Right ventricle myocardium inferior (tissue), 1 donor: ENCODE results near the gene MRPS18A. TPM values are rescaled to one million over a fixed set of nuclear protein-coding genes. Genes with fewer than 3 reads are reported as not detected.
"Not testable (repeated sequence)": the region's sequence is repeated elsewhere in the genome, so short reads cannot be mapped to it uniquely, and the experiment has no call there.

Experiments used
- ATAC-seq: fragments of 200-7000 bp; cut with Tn5 transposase; one replicate; pipeline ENCODE4 v1.9.1; 2020; ENCODE audit warnings: mild to moderate bottlenecking, moderate library complexity
- DNase-seq: peaks from one replicate; pipeline ENCODE4 v3.0.0; 2021; ENCODE audit errors: missing footprints
- intact Hi-C: fragments of 100-400 bp; cut with DNase I; formaldehyde crosslinking; loops from one replicate; pipeline ENCODE4 v1.11.0; 2022
- total RNA-seq: library from RNA; stranded (reverse); fragmentation: NEBNext Ultra II Directional; extraction: Animal tissue kit (Norgen Biotek cat#: 25700); gene quantifications from one replicate; pipeline ENCODE4 v1.2.1, GENCODE V29; 2021
- donor health status: DM: no; HTN: yes; CAD: no; lungs with severe emphysema.

Gene MRPS18A
- total RNA-seq, 1 donor from 2014 or later, result 43.1 TPM

GRCh38 chr6:43662948-43663347 lies 24.6 kb downstream of the MRPS18A start:
- ATAC-seq, intact Hi-C loops, DNase-seq: not testable (repeated sequence)

GRCh38 chr6:43658161-43658560 lies 29.4 kb downstream of the MRPS18A start:
- DNase-seq (no peak), ATAC-seq (no peak)
- intact Hi-C loops, result no loop called here

DNA sequence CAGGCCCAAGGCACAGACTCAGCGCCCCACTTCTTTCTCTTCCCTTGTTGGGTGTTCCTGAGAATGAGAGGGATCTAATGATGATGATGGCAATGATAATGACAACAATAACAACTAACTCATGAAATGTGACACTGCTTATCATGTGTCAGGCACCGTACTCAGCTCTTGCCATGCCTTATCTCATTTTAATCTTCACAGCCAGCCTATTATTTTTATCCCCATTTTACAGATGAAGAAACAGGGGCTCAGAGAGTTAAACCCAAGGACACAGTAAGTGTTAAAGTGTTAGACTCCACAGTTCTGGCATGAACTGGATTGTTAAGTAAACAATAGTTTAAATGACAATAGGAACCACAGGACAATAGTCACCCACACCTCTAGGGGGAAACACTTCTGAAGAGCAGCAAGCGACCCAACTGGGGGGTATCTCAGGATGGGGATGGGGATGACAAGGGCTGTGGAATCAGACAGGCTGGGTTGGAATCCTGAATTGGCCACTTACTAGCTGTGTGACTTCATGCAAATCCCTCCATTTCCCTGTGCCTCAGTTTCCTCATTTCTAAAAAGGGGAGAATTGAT lies 30.3 kb downstream of the MRPS18A start:
- ATAC-seq (no peak), DNase-seq (no peak)
- intact Hi-C loops, result no loop called here

DNA sequence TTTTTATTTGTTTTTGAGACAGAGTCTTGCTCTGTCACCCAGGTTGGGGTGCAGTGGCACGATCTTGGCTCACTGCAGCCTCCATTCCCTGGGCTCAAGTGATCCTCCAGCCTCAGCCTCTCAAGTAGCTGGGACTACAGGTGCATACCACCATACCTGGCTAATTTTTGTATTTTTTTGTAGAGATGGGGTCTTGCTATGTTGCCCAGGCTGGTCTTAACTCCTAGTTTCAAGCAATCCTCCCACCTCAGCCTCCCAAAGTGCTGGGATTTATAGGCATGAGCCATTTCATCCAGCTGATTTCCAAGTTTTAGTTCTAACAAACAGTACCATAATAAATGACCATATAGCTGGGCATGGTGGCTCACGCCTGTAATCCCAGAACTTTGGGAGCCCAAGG lies 34.8 kb downstream of the MRPS18A start:
- ATAC-seq, DNase-seq, intact Hi-C loops: not testable (repeated sequence)

- ATAC-seq, result no peak
- intact Hi-C loops, result no loop called here
Observed at GRCh38 chr6:43648248-43648647, 39.3 kb downstream of the MRPS18A start.

DNA sequence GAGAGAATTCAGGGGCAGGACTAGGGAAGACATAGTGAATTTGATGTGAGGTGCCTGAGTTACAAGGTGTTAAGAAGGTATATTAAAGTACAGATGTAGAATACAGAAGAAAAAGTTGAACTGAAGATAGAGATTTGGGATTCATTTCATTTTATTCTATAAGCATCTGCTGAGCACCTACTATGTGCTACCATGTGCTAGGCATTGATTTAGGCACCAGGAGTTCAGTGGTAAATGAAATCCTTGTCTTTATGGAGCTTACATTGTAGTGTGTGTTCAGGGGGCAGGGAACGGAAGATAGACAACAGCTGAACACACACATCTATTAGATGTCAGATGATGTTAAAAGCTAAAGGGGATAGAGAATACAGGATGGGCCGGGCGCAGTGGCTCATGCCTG lies 40.0 kb downstream of the MRPS18A start:
- ATAC-seq, result no peak

More at GRCh38 chr6:43648248-43648647, 39.3 kb downstream of the MRPS18A start:
- no peak for DNase-seq

GRCh38 chr6:43645613-43645964 lies 42.0 kb downstream of the MRPS18A start:
- DNase-seq, result no peak
- peak; percentile 14 for ATAC-seq
- intact Hi-C loops, result no loop called here

More for the DNA sequence above, 40.0 kb downstream of the MRPS18A start:
- intact Hi-C loops, result no loop called here
- DNase-seq, result no peak

- DNase-seq, result peak; percentile 86
- peak; percentile 78 for ATAC-seq
- intact Hi-C loops, result no loop called here
Observed at GRCh38 chr6:43644940-43645612, 42.5 kb downstream of the MRPS18A start, which contains the start of gene RSPH9. Gene RSPH9, plus strand, starts transcription at chr6:43645036. Its CDS starts 63 bp downstream, at chr6:43645099.

DNA sequence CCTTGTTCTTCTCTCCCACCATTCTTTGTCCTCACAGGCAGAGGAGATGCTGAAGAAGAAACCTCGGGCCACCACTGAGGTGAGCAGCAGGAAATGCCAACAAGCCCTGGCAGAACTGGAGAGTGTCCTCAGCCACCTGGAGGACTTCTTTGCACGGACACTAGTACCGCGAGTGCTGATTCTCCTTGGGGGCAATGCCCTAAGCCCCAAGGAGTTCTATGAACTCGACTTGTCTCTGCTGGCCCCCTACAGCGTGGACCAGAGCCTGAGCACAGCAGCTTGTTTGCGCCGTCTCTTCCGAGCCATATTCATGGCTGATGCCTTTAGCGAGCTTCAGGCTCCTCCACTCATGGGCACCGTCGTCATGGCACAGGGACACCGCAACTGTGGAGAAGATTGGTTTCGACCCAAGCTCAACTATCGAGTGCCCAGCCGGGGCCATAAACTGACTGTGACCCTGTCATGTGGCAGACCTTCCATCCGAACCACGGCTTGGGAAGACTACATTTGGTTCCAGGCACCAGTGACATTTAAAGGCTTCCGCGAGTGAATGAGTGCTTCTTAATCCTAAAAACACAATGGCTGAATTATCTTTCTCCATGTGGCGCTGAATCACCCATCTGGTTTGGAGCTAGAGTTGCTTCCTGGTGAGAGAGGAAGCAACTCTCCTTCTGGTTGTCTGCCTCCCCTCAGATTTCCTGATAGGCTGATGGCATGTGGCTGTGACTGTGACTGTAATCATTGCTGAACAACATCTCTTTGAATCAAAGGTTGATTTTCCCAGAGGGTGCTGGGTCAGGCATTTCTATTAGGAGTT lies 47.4 kb downstream of the MRPS18A start:
- ATAC-seq, result no peak
- intact Hi-C loops, result no loop called here

GRCh38 chr6:43636308-43636659 lies 51.3 kb downstream of the MRPS18A start:
- ATAC-seq (no peak), DNase-seq (no peak)
- intact Hi-C loops, result no loop called here

More for the DNA sequence above, 47.4 kb downstream of the MRPS18A start:
- DNase-seq, result no peak

- DNase-seq, result peak; percentile 94
- intact Hi-C loops, result no loop called here
- ATAC-seq, result peak; percentile 90
Observed at GRCh38 chr6:43635387-43636307, 51.9 kb downstream of the MRPS18A start, which contains the start of gene MAD2L1BP. Gene MAD2L1BP, plus strand, starts transcription at chr6:43635840. Its CDS starts 36 bp downstream, at chr6:43635876.

GRCh38 chr6:43634702-43635303 lies 52.8 kb downstream of the MRPS18A start:
- intact Hi-C loops, result no loop called here
- DNase-seq (no peak), ATAC-seq (no peak)

DNA sequence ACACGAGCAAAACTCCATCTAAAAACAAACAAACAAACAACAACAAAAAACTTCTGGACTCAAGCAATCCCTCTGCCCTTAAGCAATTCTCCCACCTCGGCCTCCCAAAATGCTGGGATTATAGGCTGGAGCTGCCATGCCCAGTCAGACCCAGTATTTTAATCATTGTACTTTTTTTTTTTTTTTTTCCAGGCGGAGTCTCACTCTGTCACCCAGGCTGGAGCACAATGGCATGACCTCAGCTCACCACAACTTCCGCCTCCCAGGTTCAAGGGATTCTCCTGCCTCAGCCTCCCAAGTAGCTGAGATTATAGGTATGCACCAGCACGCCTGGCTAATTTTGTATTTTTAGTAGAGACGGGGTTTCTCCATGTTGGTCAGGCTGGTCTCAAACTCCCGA lies 54.6 kb downstream of the MRPS18A start:
- intact Hi-C loops, DNase-seq, ATAC-seq: not testable (repeated sequence)

DNA sequence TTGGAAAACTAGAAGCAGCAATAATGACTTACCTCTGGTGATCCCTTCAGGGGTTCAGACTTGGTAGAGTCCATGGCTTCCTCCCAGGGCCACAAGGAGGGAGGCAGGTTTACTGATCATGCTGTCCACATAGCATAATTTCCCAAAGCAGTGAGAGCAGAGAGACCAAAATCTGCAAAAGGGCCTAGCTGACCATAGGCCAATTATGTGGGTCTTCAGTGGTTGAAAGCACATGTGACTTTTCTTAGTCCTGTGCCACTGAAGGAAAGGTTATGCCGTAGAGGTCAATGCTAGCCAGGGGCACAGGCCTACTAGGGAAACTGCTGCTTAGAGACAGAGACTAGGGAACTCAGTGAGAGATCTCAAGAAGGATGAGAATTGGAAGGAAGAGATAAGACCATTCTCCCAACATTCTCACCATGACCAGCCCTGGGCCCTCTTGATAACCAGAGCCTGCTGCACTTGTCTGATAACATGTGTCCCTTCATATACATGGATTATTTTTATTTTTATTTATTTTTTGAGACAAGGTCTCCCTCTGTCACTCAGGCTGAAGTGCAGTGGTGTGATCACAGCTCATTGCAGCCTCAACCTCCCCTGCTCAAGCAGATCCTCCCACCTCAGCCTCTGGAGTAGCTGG lies 56.5 kb downstream of the MRPS18A start:
- intact Hi-C loops, result no loop called here
- peak; percentile 57 for DNase-seq
- ATAC-seq, result no peak

GRCh38 chr6:43629505-43630300 lies 57.9 kb downstream of the MRPS18A start:
- intact Hi-C loops, result no loop called here
- DNase-seq, result peak; percentile 96
- ATAC-seq, result peak; percentile 91

- ATAC-seq, result peak; percentile 94
- intact Hi-C loops, result no loop called here
Observed at GRCh38 chr6:43629104-43629504, 58.5 kb downstream of the MRPS18A start, which contains the start of gene GTPBP2. Gene GTPBP2, minus strand, starts transcription at chr6:43629264. Its CDS starts 102 bp downstream, at chr6:43629162.

More at GRCh38 chr6:43629104-43629504, 58.5 kb downstream of the MRPS18A start, which contains the start of gene GTPBP2:
- peak; percentile 100 for DNase-seq
